ENCODE results near the gene NANOS3.

The NANOS3 gene

GRCh38 chr19:13876834-13877233 lies at the start of gene NANOS3:
TSS of gene NANOS3 (plus strand) at chr19:13877134. CDS start at chr19:13877249, 115 bp downstream.
- DNase-seq: no peak

- DNase-seq: no peak
Measured at GRCh38 chr19:13827656-13828055, 49.3 kb upstream of the NANOS3 start.

GRCh38 chr19:13830114-13830740 lies 46.7 kb upstream of the NANOS3 start:
- no peak for DNase-seq

- DNase-seq: no peak
Measured at GRCh38 chr19:13830741-13831536, 46.0 kb upstream of the NANOS3 start.

- DNase-seq: no peak
Measured at GRCh38 chr19:13831537-13832467, 45.1 kb upstream of the NANOS3 start.

GRCh38 chr19:13833330-13834243 lies 43.3 kb upstream of the NANOS3 start:
- peak; percentile 87 for DNase-seq

GRCh38 chr19:13834244-13835069 lies 42.5 kb upstream of the NANOS3 start:
- no peak for DNase-seq

- no peak for DNase-seq
Measured at GRCh38 chr19:13835791-13836723, 40.9 kb upstream of the NANOS3 start.

- no peak for DNase-seq
Measured at GRCh38 chr19:13838435-13839129, 38.4 kb upstream of the NANOS3 start.

- no peak for DNase-seq
Measured at GRCh38 chr19:13839130-13839937, 37.6 kb upstream of the NANOS3 start.

- DNase-seq: no peak
Measured at GRCh38 chr19:13839938-13840304, 37.0 kb upstream of the NANOS3 start.

- DNase-seq: no peak
Measured at GRCh38 chr19:13840305-13841085, 36.4 kb upstream of the NANOS3 start.

- no peak for DNase-seq
Measured at GRCh38 chr19:13841086-13841961, 35.6 kb upstream of the NANOS3 start.

GRCh38 chr19:13841962-13842290 lies 35.0 kb upstream of the NANOS3 start:
- DNase-seq: no peak

GRCh38 chr19:13842291-13843103 lies 34.4 kb upstream of the NANOS3 start:
- DNase-seq: no peak

Measured in NCI-H1436 (cell line).